ENCODE data around the gene TLX1. TPM values are rescaled to one million over a fixed set of nuclear protein-coding genes. Genes with fewer than 3 reads are reported as not detected.

The TLX1 gene
- total RNA-seq, 1 donor from 2014 or later: not detected

DNA sequence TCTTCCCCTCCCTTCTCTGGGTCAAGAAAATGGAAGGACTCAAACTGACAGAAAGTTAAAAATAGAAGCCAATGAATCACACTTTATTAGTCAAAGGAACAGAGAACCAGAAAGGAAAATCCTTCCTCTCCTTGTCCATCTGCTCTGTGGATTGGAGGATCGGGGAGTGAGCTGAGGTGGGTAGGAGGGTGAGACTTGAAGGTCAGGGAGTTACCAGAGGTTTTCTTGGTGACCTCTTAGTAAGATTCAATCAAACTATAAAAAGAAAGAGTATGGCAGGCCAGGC is 12.2 kb downstream of the TLX1 start:
- H3K27ac ChIP-seq (replicated peaks): no peak overlapping the region
- no peak overlapping the region for H3K4me3 ChIP-seq
- intact Hi-C loops (cut with micrococcal nuclease): loop anchor here (5.0 kb wide), 1 partner anchor 46 kb away; no protein-coding TSS in a partner anchor
- H3K9me3 ChIP-seq (replicated peaks): no peaks in the 10 kb centered on the region
- TF ChIP-seq, protein P1, sequence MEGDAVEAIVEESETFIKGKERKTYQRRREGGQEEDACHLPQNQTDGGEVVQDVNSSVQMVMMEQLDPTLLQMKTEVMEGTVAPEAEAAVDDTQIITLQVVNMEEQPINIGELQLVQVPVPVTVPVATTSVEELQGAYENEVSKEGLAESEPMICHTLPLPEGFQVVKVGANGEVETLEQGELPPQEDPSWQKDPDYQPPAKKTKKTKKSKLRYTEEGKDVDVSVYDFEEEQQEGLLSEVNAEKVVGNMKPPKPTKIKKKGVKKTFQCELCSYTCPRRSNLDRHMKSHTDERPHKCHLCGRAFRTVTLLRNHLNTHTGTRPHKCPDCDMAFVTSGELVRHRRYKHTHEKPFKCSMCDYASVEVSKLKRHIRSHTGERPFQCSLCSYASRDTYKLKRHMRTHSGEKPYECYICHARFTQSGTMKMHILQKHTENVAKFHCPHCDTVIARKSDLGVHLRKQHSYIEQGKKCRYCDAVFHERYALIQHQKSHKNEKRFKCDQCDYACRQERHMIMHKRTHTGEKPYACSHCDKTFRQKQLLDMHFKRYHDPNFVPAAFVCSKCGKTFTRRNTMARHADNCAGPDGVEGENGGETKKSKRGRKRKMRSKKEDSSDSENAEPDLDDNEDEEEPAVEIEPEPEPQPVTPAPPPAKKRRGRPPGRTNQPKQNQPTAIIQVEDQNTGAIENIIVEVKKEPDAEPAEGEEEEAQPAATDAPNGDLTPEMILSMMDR (IDR thresholded peaks at IDR 0.05; ENCODE audit: borderline replicate concordance): no peak
- peaks cover 34% of the 10 kb centered on the region for H3K4me1 ChIP-seq
- peaks cover 100% of the 10 kb centered on the region for H3K27me3 ChIP-seq (ENCODE audit: low read depth)
- no peak for DNase-seq
- no peaks in the 10 kb centered on the region for H3K36me3 ChIP-seq

DNA sequence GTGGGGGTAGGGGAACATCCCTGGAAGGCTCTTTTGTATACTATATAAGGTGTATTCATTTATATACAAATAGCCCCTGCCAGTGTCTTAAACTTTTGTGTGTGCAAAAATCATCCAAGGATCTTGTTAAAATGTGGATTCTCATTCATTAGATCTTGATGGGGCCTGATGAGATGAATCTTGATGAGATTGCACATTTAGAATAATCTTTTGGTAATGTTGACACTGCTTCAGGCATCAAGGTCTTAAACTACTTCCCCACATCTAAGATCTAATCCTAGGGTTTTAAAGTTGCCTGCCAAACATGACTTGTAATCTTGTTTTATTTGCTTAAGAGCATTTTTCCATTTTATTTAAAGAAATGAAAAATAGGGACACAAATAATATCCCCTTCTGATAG is 13.0 kb downstream of the TLX1 start:
- Histone ChIP-seq H3K27ac (replicated peaks) (no peak overlapping the region), H3K9me3 (replicated peaks) (peaks cover 2% of the 10 kb centered on the region), H3K4me1 (peaks cover 34% of the 10 kb centered on the region), H3K36me3 (no peaks in the 10 kb centered on the region), H3K27me3 (ENCODE audit: low read depth) (peaks cover 100% of the 10 kb centered on the region), H3K4me3 (no peak overlapping the region)
- intact Hi-C loops (cut with micrococcal nuclease): loop anchor here (5.0 kb wide), 1 partner anchor 47 kb away; no protein-coding TSS in a partner anchor
- TF ChIP-seq, protein P1 (IDR thresholded peaks at IDR 0.05; ENCODE audit: borderline replicate concordance): no peak
- no peak for DNase-seq

DNA sequence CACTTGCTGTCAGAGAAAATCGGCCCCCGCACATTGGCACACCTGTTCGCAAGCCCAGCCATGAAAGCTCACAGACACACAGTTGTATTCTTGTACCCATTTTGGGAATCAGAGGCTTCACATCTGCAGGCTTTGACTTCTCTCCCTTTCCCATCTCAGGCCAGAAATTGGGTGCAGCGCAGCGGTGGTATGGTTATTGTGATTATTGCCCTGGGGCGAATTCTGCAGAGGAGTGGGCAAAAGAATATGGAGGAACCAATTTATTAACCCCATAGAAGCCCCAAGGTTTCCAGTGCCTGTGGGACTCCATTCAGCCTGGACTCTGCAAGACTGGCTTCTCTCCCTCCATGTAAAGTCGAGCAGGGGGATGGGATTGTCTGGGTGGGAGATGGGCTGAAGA is 14.0 kb downstream of the TLX1 start:
- intact Hi-C loops (cut with micrococcal nuclease): no loop called here
- DNase-seq: no peak
- Histone ChIP-seq H3K4me3 (no peak overlapping the region), H3K9me3 (replicated peaks) (peaks cover 8% of the 10 kb centered on the region), H3K27me3 (ENCODE audit: low read depth) (peaks cover 100% of the 10 kb centered on the region), H3K4me1 (peaks cover 25% of the 10 kb centered on the region), H3K27ac (replicated peaks) (no peak overlapping the region), H3K36me3 (no peaks in the 10 kb centered on the region)
- TF ChIP-seq, protein P1 (IDR thresholded peaks at IDR 0.05; ENCODE audit: borderline replicate concordance): no peak

DNA sequence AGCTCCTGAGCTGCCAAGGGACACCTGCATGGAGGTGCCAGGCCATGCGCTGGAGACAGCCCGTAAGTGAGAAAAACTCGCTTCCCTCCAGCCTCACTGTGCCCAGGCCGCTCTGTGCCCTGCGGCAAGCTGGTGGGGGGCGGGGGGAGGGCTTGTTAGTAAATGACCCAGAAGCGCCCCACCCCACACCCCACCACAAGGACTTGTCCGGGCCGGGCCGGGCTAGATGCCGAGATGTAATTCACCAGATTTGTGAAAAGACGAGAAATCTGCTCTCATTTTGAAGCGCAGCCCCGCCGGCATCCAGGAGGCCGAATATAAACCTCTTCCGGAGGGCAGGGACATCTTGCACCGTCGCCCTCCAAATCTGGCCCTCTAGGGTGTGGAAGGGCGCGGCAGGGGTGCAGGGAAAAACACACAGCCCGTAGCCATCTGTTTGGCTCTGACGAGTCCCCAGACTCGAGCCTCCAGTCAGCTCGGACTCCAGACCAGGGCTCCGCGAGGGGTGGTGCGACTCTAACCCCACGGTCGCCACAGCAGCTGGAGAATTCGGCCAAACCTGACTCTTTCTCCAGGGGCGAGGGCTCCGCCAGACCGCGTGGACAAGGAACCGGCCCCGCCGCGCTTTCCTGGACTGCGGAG is 14.8 kb downstream of the TLX1 start:
- peaks cover 8% of the 10 kb centered on the region for H3K9me3 ChIP-seq (replicated peaks)
- H3K4me3 ChIP-seq: no peak overlapping the region
- DNase-seq: no peak
- no peaks in the 10 kb centered on the region for H3K36me3 ChIP-seq
- intact Hi-C loops (cut with micrococcal nuclease): no loop called here
- TF ChIP-seq, protein P1 (IDR thresholded peaks at IDR 0.05; ENCODE audit: borderline replicate concordance): no peak
- H3K4me1 ChIP-seq: peaks cover 19% of the 10 kb centered on the region
- H3K27ac ChIP-seq (replicated peaks): no peak overlapping the region
- H3K27me3 ChIP-seq (ENCODE audit: low read depth): peaks cover 100% of the 10 kb centered on the region

DNA sequence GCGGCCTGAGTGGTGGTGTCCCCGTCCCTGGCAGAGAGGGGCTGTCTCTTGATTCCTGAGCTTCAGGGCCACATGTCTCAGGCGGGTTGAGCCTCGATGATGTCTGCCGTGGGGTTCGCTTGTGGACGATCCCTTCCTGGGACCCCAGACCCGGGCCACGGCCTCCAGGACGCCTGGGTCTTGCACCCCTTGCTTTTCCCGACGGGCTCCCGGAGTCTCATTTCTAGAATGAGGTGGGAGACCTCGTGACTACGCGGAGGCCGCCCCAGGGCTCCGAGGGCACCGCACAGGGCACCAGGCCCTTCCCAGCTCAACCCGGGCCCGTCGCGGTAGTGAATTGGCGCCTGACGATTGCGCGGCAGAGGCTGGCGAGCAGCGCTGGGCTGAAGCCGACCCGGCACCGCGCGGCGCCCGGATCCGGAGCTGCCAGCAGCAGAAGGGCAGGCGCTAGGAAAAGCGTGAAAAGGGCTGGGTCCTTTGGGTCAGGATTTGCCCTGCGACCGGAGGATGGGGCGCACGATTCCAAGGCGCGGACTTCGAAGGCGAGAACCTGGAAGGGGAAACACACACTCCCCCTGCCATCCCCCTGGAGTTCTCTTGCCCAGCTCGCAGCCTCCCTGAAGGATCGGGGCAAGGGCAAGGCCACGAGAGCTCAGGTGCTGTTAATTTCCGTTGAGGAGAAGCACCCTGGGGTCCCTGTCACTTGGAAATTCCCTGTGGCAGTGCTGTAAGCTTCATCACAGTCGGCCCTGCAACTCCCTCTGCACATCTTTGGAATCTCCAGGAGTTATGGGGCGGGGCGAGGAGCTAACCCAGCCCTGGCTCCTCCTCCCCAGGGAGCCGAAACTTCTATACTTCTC is 15.5 kb downstream of the TLX1 start:
- TF ChIP-seq, protein P1 (IDR thresholded peaks at IDR 0.05; ENCODE audit: borderline replicate concordance): no peak
- H3K27ac ChIP-seq (replicated peaks): no peak overlapping the region
- H3K4me1 ChIP-seq: peaks cover 19% of the 10 kb centered on the region
- H3K27me3 ChIP-seq (ENCODE audit: low read depth): peaks cover 100% of the 10 kb centered on the region
- no peak for DNase-seq
- H3K4me3 ChIP-seq: no peak overlapping the region
- H3K36me3 ChIP-seq: no peaks in the 10 kb centered on the region
- intact Hi-C loops (cut with micrococcal nuclease): no loop called here
- peaks cover 8% of the 10 kb centered on the region for H3K9me3 ChIP-seq (replicated peaks)

Measured in left ventricle myocardium inferior (tissue), 1 donor.